Skeletal muscle satellite cell (primary cell): ENCODE measurements around the gene YPEL2.
"Not testable (repeated sequence)": the region's sequence is repeated elsewhere in the genome, so short reads cannot be mapped to it uniquely, and the experiment has no call there.

ENCODE experiments used
- H3K27me3 ChIP-seq: 2 replicates; pipeline ENCODE4 v1.7.0; 2013; ENCODE audit warnings: low read length; ENCODE audit not compliant: control insufficient read depth, insufficient read depth
- H3K36me3 ChIP-seq: 2 replicates; pipeline ENCODE4 v1.7.0; 2013; ENCODE audit warnings: mild to moderate bottlenecking, control low read depth, low read length; ENCODE audit not compliant: insufficient read depth
- H3K4me1 ChIP-seq: 2 replicates; pipeline ENCODE4 v1.7.0; 2013; ENCODE audit warnings: low read length; ENCODE audit not compliant: control insufficient read depth, insufficient read depth
- H3K4me2 ChIP-seq: 2 replicates; pipeline ENCODE4 v1.7.0; 2013; ENCODE audit warnings: mild to moderate bottlenecking, low read length
- H3K4me3 ChIP-seq: 2 replicates; pipeline ENCODE4 v1.7.0; 2013; ENCODE audit warnings: low read length
- H3K9ac ChIP-seq: 2 replicates; pipeline ENCODE4 v1.7.0; 2013; ENCODE audit warnings: mild to moderate bottlenecking, low read depth, low read length, moderate library complexity
- H3K9me3 ChIP-seq: replicated peaks from 2 replicates; pipeline ENCODE4 v1.7.0; 2013; ENCODE audit warnings: mild to moderate bottlenecking, control low read depth, low read length

YPEL2 gene

DNA sequence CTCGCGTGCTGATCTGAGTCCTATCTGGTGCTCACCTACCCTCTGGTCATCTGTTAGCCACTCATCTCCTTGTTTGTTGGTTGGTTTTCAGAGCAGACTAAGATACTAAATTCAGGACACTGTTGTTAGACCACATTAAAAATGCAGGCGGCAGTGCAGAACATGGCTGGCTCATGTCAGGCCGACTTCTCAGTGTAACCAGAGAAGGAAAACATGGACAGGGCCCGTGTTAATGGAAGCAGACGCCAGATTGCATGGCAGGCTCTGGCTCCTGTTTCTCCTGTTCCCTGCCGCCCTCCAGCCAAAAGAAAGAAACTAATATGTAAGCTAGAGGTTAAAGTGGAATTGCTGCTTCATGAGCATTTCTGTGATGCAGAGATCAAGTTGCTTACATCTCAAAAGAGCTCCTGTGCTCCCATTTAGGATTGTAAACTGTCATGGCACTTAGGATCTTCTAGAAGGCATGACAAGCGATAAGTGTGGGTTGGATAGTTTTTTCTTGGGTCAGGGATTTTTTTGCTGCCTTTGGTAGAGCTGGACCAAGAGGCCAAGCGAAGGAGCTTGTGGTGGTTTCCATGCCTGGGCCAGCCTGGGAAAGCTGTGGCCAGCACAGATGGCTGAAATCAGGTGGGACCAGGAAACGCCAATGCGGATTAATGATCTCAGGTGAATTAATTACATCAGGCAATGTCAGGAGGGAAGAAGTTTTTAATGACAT lies 56.1 kb downstream of the YPEL2 start:
- Histone ChIP-seq H3K4me3 (no peak overlapping the region), H3K9ac (no peak overlapping the region), H3K4me2 (no peak overlapping the region), H3K4me1 (no peaks in the 10 kb centered on the region), H3K27me3 (no peaks in the 10 kb centered on the region), H3K9me3 (no peaks in the 10 kb centered on the region), H3K36me3 (no peaks in the 10 kb centered on the region)

DNA sequence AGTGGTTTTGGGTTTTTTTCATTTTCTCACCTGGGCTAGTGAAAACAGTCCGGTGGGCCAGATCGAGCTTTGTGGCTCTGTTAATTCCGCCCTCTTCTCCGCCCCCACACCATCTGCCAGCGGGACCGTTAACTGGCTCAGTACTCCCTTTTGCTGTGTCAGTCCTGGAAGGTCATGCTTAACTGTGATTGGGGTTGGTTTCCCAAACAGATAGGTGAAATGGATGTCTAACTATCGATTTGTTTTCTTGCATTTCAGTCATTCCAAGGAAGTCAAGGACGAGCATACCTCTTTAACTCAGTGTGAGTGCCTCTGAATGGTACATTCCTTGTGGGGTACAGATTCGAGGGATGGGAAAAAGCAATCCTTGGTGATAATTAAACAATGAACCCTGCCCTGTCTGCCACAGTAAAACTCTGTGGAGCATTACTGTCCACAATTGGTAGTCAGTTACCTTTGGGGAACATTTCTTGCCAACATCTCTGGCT lies 56.7 kb downstream of the YPEL2 start:
- Histone ChIP-seq H3K9me3 (no peaks in the 10 kb centered on the region), H3K27me3 (no peaks in the 10 kb centered on the region), H3K4me2 (no peak overlapping the region), H3K9ac (no peak overlapping the region), H3K4me1 (no peaks in the 10 kb centered on the region), H3K4me3 (no peak overlapping the region), H3K36me3 (no peaks in the 10 kb centered on the region)

DNA sequence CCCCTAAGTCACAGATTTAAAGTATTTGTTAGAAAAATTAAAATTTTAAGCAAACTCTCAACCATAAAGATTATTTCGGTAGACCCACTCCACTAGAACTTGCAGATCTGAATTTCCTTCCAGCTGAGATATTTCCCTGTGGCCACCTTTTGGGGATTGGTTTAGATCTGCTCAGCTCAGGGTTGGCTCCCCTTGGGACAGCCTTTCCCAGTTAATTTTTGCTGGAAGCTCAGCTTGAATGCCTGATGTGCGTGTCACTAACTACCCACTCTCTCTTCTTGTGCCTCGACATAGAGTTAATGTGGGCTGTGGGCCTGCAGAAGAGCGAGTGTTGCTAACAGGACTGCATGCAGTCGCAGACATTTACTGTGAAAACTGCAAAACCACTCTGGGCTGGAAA lies 57.6 kb downstream of the YPEL2 start:
- no peaks in the 10 kb centered on the region for H3K27me3 ChIP-seq
- no peaks in the 10 kb centered on the region for H3K9me3 ChIP-seq
- H3K4me3 ChIP-seq, result no peak overlapping the region
- no peaks in the 10 kb centered on the region for H3K4me1 ChIP-seq
- H3K9ac ChIP-seq, result no peak overlapping the region
- no peaks in the 10 kb centered on the region for H3K36me3 ChIP-seq
- H3K4me2 ChIP-seq, result no peak overlapping the region

GRCh38 chr17:59391021-59391420 lies 59.6 kb downstream of the YPEL2 start:
- no peak overlapping the region for H3K4me3 ChIP-seq
- no peaks in the 10 kb centered on the region for H3K4me1 ChIP-seq
- H3K9ac ChIP-seq, result no peak overlapping the region
- no peaks in the 10 kb centered on the region for H3K9me3 ChIP-seq
- no peak overlapping the region for H3K4me2 ChIP-seq
- H3K27me3 ChIP-seq, result no peaks in the 10 kb centered on the region
- no peaks in the 10 kb centered on the region for H3K36me3 ChIP-seq

DNA sequence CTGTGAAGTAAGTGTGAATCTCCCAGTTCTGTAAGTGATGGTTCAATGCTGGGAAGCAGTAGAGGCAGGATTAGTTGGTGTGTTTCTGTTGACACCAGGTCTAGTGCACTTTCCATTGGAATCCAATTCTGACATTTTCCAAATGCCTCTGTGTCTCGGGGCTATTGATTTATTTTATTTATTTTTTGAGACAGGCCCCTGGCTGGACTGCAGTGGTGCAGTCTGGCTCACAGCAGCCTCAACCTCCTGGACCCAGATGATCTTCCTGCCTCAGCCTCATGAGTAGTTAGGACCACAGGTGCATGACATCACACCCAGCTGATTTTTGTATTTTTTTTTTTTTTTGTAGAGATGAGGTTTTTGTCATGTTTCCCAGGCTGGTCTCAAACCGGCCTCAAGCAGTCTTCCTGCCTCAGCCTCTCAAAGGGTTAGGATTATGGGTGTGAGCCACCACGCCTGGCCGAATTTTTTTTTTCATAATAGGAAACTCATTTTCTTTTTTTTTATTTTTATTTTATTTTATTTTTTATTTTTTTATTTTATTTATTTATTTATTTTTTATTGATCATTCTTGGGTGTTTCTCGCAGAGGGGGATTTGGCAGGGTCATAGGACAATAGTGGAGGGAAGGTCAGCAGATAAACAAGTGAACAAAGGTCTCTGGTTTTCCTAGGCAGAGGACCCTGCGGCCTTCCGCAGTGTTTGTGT lies 61.7 kb downstream of the YPEL2 start:
- Histone ChIP-seq H3K4me1 (no peaks in the 10 kb centered on the region), H3K9me3 (no peaks in the 10 kb centered on the region), H3K9ac (no peak overlapping the region), H3K4me3 (no peak overlapping the region), H3K36me3 (peaks cover 4% of the 10 kb centered on the region), H3K27me3 (no peaks in the 10 kb centered on the region), H3K4me2 (no peak overlapping the region)

- H3K4me1 ChIP-seq, H3K27me3 ChIP-seq, H3K4me3 ChIP-seq, H3K36me3 ChIP-seq, H3K9ac ChIP-seq, H3K9me3 ChIP-seq, H3K4me2 ChIP-seq: not testable (repeated sequence)
Measured at GRCh38 chr17:59393742-59394410, 62.4 kb downstream of the YPEL2 start.

DNA sequence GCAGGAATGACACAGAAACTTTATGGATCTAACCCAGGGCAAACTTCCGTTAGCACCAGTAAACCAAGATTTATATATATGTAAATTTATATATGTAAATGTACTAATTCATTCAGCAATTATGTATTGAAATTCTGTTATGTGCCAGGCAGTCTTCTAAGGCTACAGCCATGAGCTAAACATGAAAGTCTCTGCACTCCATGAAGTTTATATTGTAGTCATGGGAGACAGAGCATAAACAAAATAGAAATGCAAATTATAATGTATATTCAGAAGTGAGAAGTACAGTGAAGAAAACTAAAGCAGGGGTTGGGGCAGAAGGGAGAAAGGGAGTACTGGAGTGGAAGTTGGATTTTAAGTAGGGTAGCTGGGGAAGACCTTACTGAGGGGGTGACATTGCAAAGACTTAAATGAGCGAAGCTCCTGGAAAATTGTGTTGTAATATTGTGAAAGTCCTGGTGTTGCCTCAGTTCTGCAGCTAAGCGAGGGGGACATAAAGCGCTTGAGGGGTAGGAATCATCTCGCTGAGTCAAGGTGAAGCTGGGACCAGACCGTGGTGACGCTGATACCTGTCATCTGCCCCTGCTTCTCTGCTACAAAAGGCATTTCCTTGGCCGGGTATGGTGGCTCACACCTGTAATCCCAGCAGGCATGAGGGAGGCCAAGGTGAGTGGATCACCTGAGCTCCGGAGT lies 64.8 kb downstream of the YPEL2 start:
- Histone ChIP-seq H3K36me3 (peaks cover 4% of the 10 kb centered on the region), H3K9me3 (no peaks in the 10 kb centered on the region), H3K4me2 (no peak overlapping the region), H3K4me1 (no peaks in the 10 kb centered on the region), H3K9ac (no peak overlapping the region), H3K27me3 (no peaks in the 10 kb centered on the region), H3K4me3 (no peak overlapping the region)

DNA sequence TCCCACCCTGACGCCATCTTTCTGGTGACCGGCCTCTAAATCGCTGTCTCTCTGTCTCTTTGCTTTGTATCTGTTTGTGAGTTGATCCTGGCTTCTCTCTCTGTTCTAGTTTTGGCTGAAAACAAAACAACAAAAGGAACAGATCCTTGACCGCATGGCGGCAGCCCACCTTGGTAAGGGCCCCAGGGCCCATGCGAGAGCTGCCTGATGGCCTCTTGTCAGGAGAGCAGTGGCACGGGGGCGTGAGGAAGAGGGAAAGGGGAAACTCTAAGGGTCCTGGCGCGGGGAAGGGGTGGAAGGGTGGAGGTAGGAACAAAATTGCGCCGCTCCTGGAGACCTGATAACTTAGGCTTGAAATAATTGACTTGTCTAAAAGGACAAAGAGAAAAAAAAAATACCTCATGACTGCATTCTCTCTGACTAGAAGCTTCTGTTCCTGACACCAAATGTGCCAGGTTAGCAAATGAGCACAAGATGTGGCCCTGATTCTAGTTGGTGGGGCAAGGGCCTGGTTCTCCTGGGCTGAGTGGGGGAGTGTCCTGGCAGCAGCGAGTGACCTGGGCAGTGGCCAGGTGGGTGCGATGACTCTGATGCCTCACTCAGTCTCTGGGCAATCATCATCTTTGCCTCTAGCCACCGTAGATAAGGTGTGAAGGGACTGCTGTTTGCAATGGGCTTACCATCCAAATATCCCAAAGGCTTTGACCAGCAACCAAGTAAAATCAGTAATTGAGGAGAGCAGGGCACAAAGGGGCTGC lies 66.0 kb downstream of the YPEL2 start:
- H3K27me3 ChIP-seq, result no peaks in the 10 kb centered on the region

DNA sequence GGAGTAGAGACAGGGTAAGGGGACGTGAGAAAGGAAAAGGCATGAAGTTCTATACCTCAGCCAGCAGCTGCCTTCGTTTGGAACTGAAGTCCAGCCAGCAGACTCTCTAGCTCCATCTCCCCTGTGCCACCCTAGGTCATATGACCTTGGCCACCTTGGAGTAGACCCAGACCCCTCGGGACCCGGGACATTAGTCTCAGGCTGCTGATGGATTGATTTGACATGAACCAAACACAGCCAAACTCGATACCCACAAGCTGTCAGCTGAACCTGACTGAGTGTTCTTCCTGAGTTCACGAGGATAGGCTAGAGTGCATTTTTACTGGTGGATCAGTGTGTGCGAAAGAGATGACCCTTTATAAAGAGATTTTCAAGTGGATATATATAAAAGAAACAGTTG lies 68.5 kb downstream of the YPEL2 start:
- Histone ChIP-seq H3K4me1 (no peaks in the 10 kb centered on the region), H3K9ac (no peak overlapping the region), H3K36me3 (peaks cover 4% of the 10 kb centered on the region), H3K27me3 (no peaks in the 10 kb centered on the region), H3K4me2 (no peak overlapping the region), H3K9me3 (no peaks in the 10 kb centered on the region), H3K4me3 (no peak overlapping the region)

More for the DNA sequence above, 66.0 kb downstream of the YPEL2 start:
- H3K36me3 ChIP-seq, result peaks cover 4% of the 10 kb centered on the region
- H3K9ac ChIP-seq, result no peak overlapping the region
- H3K4me3 ChIP-seq, result no peak overlapping the region
- no peak overlapping the region for H3K4me2 ChIP-seq
- no peaks in the 10 kb centered on the region for H3K9me3 ChIP-seq
- no peaks in the 10 kb centered on the region for H3K4me1 ChIP-seq

DNA sequence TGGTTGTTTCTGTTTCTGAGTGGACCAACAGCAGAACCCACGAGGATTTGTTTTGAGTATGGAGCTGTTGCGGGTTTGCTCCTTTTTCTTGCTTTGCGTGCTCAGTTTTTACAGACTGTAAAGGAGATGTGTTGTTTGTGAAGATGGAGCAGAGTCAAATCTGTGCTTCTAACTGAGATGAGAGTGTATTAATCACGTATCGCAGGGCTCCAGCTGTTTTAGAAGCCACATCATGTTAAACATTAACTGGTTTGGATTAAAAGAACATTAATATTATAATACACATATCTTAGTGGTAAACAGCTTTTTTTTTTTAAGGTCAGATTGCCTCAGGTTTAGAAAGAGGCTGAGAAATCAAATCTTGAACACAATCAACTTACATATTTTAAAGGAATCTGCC lies 69.4 kb downstream of the YPEL2 start:
- Histone ChIP-seq H3K27me3 (no peaks in the 10 kb centered on the region), H3K9me3 (no peaks in the 10 kb centered on the region), H3K4me3 (no peak overlapping the region), H3K4me1 (no peaks in the 10 kb centered on the region), H3K36me3 (peaks cover 4% of the 10 kb centered on the region), H3K9ac (no peak overlapping the region), H3K4me2 (no peak overlapping the region)

- no peak overlapping the region for H3K4me3 ChIP-seq
- peaks cover 4% of the 10 kb centered on the region for H3K36me3 ChIP-seq
- H3K9ac ChIP-seq, result no peak overlapping the region
- no peaks in the 10 kb centered on the region for H3K27me3 ChIP-seq
- H3K9me3 ChIP-seq, result no peaks in the 10 kb centered on the region
- no peaks in the 10 kb centered on the region for H3K4me1 ChIP-seq
- H3K4me2 ChIP-seq, result no peak overlapping the region
Measured at GRCh38 chr17:59401274-59401673, 69.8 kb downstream of the YPEL2 start.
